ENCODE results near the gene CITED4. TPM values are rescaled to one million over a fixed set of nuclear protein-coding genes. Genes with fewer than 3 reads are reported as not detected.

Gene CITED4, protein sequence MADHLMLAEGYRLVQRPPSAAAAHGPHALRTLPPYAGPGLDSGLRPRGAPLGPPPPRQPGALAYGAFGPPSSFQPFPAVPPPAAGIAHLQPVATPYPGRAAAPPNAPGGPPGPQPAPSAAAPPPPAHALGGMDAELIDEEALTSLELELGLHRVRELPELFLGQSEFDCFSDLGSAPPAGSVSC
- total RNA-seq (10 to 100 TPM; 23.4 to 37.0 (median 28.4) TPM), total RNA-seq (0.76 to 24.9 (median 5.8) reads per million in 29 experiments)
- 7.6 TPM for total RNA-seq (2013)

DNA sequence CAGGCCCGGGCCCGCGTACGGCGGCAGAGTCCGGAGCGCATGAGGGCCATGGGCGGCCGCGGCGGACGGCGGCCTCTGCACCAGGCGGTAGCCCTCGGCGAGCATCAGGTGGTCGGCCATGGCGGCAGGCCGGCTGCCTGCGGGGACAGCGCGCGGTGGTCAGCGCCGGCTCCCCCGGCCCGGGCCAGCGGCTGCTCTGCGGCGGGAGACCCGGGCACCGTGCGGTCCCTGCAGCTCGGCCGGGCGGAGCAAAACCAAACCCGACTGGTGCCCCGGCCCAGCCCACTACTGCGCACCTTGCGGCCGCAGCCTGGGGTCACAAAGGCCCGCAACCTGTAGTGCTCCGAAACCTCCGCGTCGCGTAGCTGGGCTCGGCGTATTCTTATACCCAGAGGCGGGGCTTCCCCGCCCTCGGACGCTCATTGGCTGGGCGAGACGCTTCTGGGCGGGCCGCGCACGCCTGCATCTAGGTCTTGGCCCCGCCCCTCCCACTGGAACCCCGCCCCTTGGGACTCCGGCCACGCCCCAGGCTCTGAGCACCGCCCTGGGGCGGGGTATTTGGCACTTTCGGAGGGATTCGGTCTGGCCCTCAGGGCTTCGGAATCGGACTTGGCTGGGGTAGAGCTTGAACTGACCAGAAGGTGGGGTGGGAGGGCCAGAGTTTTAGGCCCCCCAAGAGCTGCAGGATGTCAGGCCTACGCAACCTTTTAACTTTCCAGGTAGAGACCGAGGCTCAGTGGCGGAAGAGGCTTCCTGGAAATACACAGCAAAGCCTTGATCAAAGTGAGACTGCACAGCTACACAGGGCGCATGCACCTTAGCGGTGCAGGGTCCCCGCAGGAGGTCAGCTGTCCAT, at the start of gene CITED4:
Gene CITED4, minus strand, starts transcription at position 356 of the 856 bp plus-strand sequence. Its CDS starts 236 bp downstream, at position 120.
- Histone ChIP-seq H3K27me3 (replicated peaks in 1 of 2; ENCODE audit: control insufficient read depth in 2 of 2, extremely low read depth in 1 of 2, insufficient read depth in 2 of 2, low read length in 1 of 2) (peaks cover 0 to 10% of the 10 kb centered on the region in 2 experiments), H3K4me1 (ENCODE audit: control insufficient read depth in 1 of 2, extremely low read depth in 1 of 2, insufficient read depth in 2 of 2, low read length in 2 of 2) (peaks cover 3 to 19% of the 10 kb centered on the region in 2 experiments), H3K27ac (ENCODE audit: low read length) (peak within 1 kb of the TSS; percentile 67), H3K36me3 (ENCODE audit: control insufficient read depth in 2 of 2, extremely low read depth in 1 of 2, insufficient read depth in 1 of 2, low read length in 1 of 2) (no peaks in the 10 kb centered on the region), H3K4me3 (ENCODE audit: control insufficient read depth in 1 of 2, extremely low read depth in 1 of 2, low read length in 1 of 2) (peak within 1 kb of the TSS; percentile 55 to 65), H3K9me3 (no peaks in the 10 kb centered on the region)
- POLR2A ChIA-PET = interaction anchor here (0.5 to 0.6 kb wide), 2 partner anchors 118 to 1699 kb away, joined by 5 to 6 read pairs; no protein-coding TSS in a partner anchor
- CTCF ChIA-PET = interaction anchor here in 1 of 2 donors (0.5 to 1.7 kb wide), 3 partner anchors 171 to 1351 kb away, joined by 3 to 7 read pairs (median 3); partner anchors contain the start of gene NFYC
- DNase-seq (peak; percentile 90 to 97 (median 94)), ATAC-seq (replicated peaks in 1 of 4) (peak; percentile 93 to 95 (median 94))
- peak within 1 kb of the TSS; percentile 87 to 93 (median 93) for H3K4me3 Mint-ChIP-seq
- H3K9me3 Mint-ChIP-seq = no peaks in the 10 kb centered on the region
- no peaks in the 10 kb centered on the region for H3K36me3 Mint-ChIP-seq
- WGBS (ENCODE audit: insufficient coverage) = 2% methylated on average over 70 of the region's 75 CpGs
- peaks cover 11 to 16% (median 14%) of the 10 kb centered on the region in 3 donors for H3K4me1 Mint-ChIP-seq
- H3K27ac Mint-ChIP-seq = peak within 1 kb of the TSS; percentile 98 to 99
- H3K27me3 Mint-ChIP-seq = peaks cover 0 to 4% of the 10 kb centered on the region in 2 donors

DNA sequence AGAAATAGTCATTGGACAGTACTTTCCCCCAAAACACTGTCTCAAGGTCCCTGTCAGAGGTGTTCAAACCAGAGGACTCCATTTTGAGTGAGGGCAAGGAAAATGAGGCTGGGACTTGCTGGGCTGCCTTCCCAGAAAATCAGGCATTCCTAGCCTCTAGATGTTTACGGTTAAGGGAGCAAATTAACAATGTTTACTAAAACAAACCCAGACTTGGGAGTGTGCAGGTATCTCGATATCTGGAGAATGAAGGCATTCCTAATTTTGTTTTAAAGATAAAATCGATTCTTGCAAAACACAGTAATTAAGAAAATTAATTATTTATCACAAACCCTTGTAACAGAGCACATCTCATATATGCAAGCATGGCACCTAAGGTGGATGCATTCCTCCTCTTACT, 48.9 kb upstream of the CITED4 start:
- CTCF ChIA-PET = no interaction called here
- no peaks in the 10 kb centered on the region for H3K27me3 ChIP-seq (replicated peaks in 1 of 2; ENCODE audit: control insufficient read depth in 2 of 2, extremely low read depth in 1 of 2, insufficient read depth in 2 of 2, low read length in 1 of 2)
- no peak overlapping the region for H3K27ac ChIP-seq (ENCODE audit: low read length)
- no peak for ATAC-seq (replicated peaks in 1 of 4)
- no peaks in the 10 kb centered on the region for H3K4me1 ChIP-seq (ENCODE audit: control insufficient read depth in 1 of 2, extremely low read depth in 1 of 2, insufficient read depth in 2 of 2, low read length in 2 of 2)
- H3K27me3 Mint-ChIP-seq = no peaks in the 10 kb centered on the region
- POLR2A ChIA-PET = no interaction called here
- H3K9me3 Mint-ChIP-seq = no peaks in the 10 kb centered on the region
- H3K27ac Mint-ChIP-seq = no peak overlapping the region
- no peaks in the 10 kb centered on the region for H3K9me3 ChIP-seq
- no CpG with 5 or more reads among the region's 3 CpGs for WGBS (ENCODE audit: insufficient coverage)
- no peak for DNase-seq
- no peaks in the 10 kb centered on the region for H3K4me1 Mint-ChIP-seq
- H3K4me3 Mint-ChIP-seq = no peak overlapping the region
- no peak overlapping the region for H3K4me3 ChIP-seq (ENCODE audit: control insufficient read depth in 1 of 2, extremely low read depth in 1 of 2, low read length in 1 of 2)
- H3K36me3 ChIP-seq (ENCODE audit: control insufficient read depth in 2 of 2, extremely low read depth in 1 of 2, insufficient read depth in 1 of 2, low read length in 1 of 2) = no peaks in the 10 kb centered on the region
- H3K36me3 Mint-ChIP-seq = no peaks in the 10 kb centered on the region

DNA sequence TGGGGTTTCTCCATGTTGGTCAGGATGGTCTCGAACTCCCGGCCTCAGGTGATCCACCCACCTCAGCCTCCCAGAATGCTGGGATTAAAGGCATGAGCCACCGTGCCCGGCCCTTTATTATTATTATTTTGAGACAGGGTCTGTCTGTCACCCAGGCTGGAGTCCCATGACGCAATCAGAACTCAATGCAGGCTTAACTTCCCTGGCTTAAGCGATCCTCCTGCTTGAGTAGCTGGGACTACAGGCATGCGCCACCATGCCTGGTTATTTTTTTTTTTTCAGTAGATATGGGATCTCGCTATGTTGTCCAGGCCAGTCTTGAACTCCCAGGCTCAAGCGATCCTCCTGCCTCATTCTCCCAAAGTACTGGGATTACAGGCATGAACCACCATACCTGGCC, 47.1 kb upstream of the CITED4 start:
- no peaks in the 10 kb centered on the region for H3K36me3 Mint-ChIP-seq
- H3K27ac Mint-ChIP-seq = no peak overlapping the region
- ChIA-PET CTCF (no interaction called here), POLR2A (no interaction called here)
- Histone ChIP-seq H3K36me3 (ENCODE audit: control insufficient read depth in 2 of 2, extremely low read depth in 1 of 2, insufficient read depth in 1 of 2, low read length in 1 of 2) (no peaks in the 10 kb centered on the region), H3K4me1 (ENCODE audit: control insufficient read depth in 1 of 2, extremely low read depth in 1 of 2, insufficient read depth in 2 of 2, low read length in 2 of 2) (no peaks in the 10 kb centered on the region), H3K9me3 (no peaks in the 10 kb centered on the region), H3K27me3 (replicated peaks in 1 of 2; ENCODE audit: control insufficient read depth in 2 of 2, extremely low read depth in 1 of 2, insufficient read depth in 2 of 2, low read length in 1 of 2) (no peaks in the 10 kb centered on the region), H3K27ac (ENCODE audit: low read length) (no peak overlapping the region), H3K4me3 (ENCODE audit: control insufficient read depth in 1 of 2, extremely low read depth in 1 of 2, low read length in 1 of 2) (no peak overlapping the region)
- H3K4me3 Mint-ChIP-seq = no peak overlapping the region
- no peak for DNase-seq
- H3K4me1 Mint-ChIP-seq = no peaks in the 10 kb centered on the region
- no peak for ATAC-seq (replicated peaks in 1 of 4)
- peaks cover 0 to 2% of the 10 kb centered on the region in 2 donors for H3K27me3 Mint-ChIP-seq
- WGBS (ENCODE audit: insufficient coverage) = 95% methylated on average over 5 of the region's 9 CpGs
- no peaks in the 10 kb centered on the region for H3K9me3 Mint-ChIP-seq

DNA sequence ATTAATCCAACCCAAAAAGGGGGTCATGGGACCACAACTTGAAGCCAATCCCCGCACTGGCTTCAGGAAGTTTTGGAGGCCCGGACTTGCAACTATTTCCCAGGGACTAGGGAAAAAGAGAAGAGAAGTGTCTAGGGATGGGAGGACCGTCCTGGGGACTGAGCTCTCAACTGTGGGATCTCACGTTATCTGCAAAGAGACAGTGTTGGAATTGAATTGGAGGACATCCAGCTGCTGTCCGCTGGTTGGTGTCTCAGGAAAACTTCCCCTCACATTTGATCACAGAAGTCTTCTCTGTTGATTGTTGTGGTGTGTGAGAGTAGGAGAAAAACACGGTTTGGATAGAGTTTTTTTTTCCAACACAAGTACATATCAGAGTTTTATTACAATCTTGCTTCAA, 46.2 kb upstream of the CITED4 start:
- no peaks in the 10 kb centered on the region for H3K4me1 ChIP-seq (ENCODE audit: control insufficient read depth in 1 of 2, extremely low read depth in 1 of 2, insufficient read depth in 2 of 2, low read length in 2 of 2)
- H3K36me3 Mint-ChIP-seq = no peaks in the 10 kb centered on the region
- H3K4me3 Mint-ChIP-seq = no peak overlapping the region
- no peak for ATAC-seq (replicated peaks in 1 of 4)
- no peak overlapping the region for H3K27ac ChIP-seq (ENCODE audit: low read length)
- WGBS (ENCODE audit: insufficient coverage) = 56% methylated on average over 3 of the region's 6 CpGs
- ChIA-PET POLR2A (no interaction called here), CTCF (no interaction called here)
- H3K4me1 Mint-ChIP-seq = no peaks in the 10 kb centered on the region
- no peaks in the 10 kb centered on the region for H3K9me3 ChIP-seq
- DNase-seq = no peak
- H3K4me3 ChIP-seq (ENCODE audit: control insufficient read depth in 1 of 2, extremely low read depth in 1 of 2, low read length in 1 of 2) = no peak overlapping the region
- no peaks in the 10 kb centered on the region for H3K27me3 ChIP-seq (replicated peaks in 1 of 2; ENCODE audit: control insufficient read depth in 2 of 2, extremely low read depth in 1 of 2, insufficient read depth in 2 of 2, low read length in 1 of 2)
- peaks cover 0 to 2% of the 10 kb centered on the region in 2 donors for H3K27me3 Mint-ChIP-seq
- H3K9me3 Mint-ChIP-seq = no peaks in the 10 kb centered on the region
- no peaks in the 10 kb centered on the region for H3K36me3 ChIP-seq (ENCODE audit: control insufficient read depth in 2 of 2, extremely low read depth in 1 of 2, insufficient read depth in 1 of 2, low read length in 1 of 2)
- no peak overlapping the region for H3K27ac Mint-ChIP-seq

DNA sequence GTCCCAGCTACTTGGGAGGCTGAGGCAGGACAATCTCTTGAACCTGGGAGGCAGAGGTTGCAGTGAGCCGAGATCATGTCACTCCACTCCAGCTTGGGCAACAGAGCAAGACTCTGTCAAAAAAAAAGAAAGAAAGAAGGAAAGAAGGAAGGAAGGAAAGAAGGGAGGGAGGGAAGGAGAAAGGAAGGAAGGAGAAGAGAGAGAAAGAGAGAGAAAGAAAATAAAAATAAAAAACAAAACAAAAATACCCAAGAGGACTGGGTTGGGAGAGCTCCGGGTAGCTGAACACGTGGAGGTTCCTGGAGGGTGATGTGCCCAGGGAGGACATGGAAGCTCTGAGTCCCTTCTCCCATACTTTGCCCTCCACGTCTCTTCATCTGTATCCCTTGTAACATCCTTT, 45.7 kb upstream of the CITED4 start:
- Mint-ChIP-seq H3K9me3 (no peaks in the 10 kb centered on the region), H3K36me3 (no peaks in the 10 kb centered on the region), H3K4me1 (no peaks in the 10 kb centered on the region), H3K27me3 (peaks cover 0 to 2% of the 10 kb centered on the region in 2 donors), H3K4me3 (no peak overlapping the region), H3K27ac (no peak overlapping the region)
- Histone ChIP-seq H3K4me3 (ENCODE audit: control insufficient read depth in 1 of 2, extremely low read depth in 1 of 2, low read length in 1 of 2) (no peak overlapping the region), H3K27me3 (replicated peaks in 1 of 2; ENCODE audit: control insufficient read depth in 2 of 2, extremely low read depth in 1 of 2, insufficient read depth in 2 of 2, low read length in 1 of 2) (no peaks in the 10 kb centered on the region), H3K36me3 (ENCODE audit: control insufficient read depth in 2 of 2, extremely low read depth in 1 of 2, insufficient read depth in 1 of 2, low read length in 1 of 2) (no peaks in the 10 kb centered on the region), H3K4me1 (ENCODE audit: control insufficient read depth in 1 of 2, extremely low read depth in 1 of 2, insufficient read depth in 2 of 2, low read length in 2 of 2) (no peaks in the 10 kb centered on the region), H3K9me3 (no peaks in the 10 kb centered on the region), H3K27ac (ENCODE audit: low read length) (no peak overlapping the region)
- CTCF ChIA-PET = no interaction called here
- POLR2A ChIA-PET = no interaction called here
- DNase-seq = no peak
- no peak for ATAC-seq (replicated peaks in 1 of 4)
- no CpG with 5 or more reads among the region's 4 CpGs for WGBS (ENCODE audit: insufficient coverage)

DNA sequence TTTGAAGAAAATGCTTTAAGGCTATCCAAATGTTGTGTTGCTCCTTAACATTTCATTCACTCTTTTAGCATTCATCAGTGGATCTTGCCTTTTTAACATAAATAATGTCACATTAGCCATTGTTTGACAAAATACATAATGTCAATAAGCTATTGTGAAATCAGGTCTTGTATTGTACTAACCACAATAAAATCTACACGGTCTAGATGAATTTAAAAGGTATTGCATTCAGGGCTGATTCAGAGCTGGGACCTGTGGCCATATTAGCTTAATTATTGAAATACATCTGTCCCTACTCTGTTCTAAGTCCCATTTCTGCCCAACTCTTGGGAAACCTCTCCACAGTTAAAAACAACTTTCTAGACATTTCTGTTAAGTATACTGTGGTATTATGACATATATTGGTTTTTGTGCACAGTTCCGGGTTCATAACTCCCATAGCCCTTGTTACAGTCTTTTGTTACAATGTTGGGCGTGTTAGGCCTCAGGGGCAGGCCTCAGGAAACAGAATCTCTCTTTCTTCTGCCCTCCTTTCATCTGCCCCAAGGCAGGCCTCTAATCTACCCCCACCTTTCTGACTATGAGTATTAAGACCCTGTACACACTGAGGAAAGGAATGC, 44.7 kb upstream of the CITED4 start:
- no peaks in the 10 kb centered on the region for H3K9me3 Mint-ChIP-seq
- CTCF ChIA-PET = interaction anchor here in 1 of 2 donors (1.0 kb wide), 1 partner anchor 44 kb away, joined by 3 read pairs; no protein-coding TSS in a partner anchor

More for the DNA sequence above, 44.7 kb upstream of the CITED4 start:
- no peak for DNase-seq
- POLR2A ChIA-PET = no interaction called here
- no peak overlapping the region for H3K4me3 ChIP-seq (ENCODE audit: control insufficient read depth in 1 of 2, extremely low read depth in 1 of 2, low read length in 1 of 2)
- no peaks in the 10 kb centered on the region for H3K4me1 ChIP-seq (ENCODE audit: control insufficient read depth in 1 of 2, extremely low read depth in 1 of 2, insufficient read depth in 2 of 2, low read length in 2 of 2)
- H3K36me3 ChIP-seq (ENCODE audit: control insufficient read depth in 2 of 2, extremely low read depth in 1 of 2, insufficient read depth in 1 of 2, low read length in 1 of 2) = no peaks in the 10 kb centered on the region
- H3K27ac ChIP-seq (ENCODE audit: low read length) = no peak overlapping the region
- no CpG with 5 or more reads among the region's 3 CpGs for WGBS (ENCODE audit: insufficient coverage)
- H3K27me3 ChIP-seq (replicated peaks in 1 of 2; ENCODE audit: control insufficient read depth in 2 of 2, extremely low read depth in 1 of 2, insufficient read depth in 2 of 2, low read length in 1 of 2) = peaks cover 0 to under 1% of the 10 kb centered on the region in 2 experiments
- peaks cover 0 to 2% of the 10 kb centered on the region in 2 donors for H3K27me3 Mint-ChIP-seq
- H3K4me1 Mint-ChIP-seq = no peaks in the 10 kb centered on the region
- no peak overlapping the region for H3K4me3 Mint-ChIP-seq
- ATAC-seq (replicated peaks in 1 of 4) = no peak
- H3K36me3 Mint-ChIP-seq = no peaks in the 10 kb centered on the region
- H3K9me3 ChIP-seq = no peaks in the 10 kb centered on the region
- no peak overlapping the region for H3K27ac Mint-ChIP-seq

Measured in T-cell (primary cell).